GM18909 (cell line): ENCODE data around the gene COL11A1.
"Not testable (repeated sequence)": the region's sequence is repeated elsewhere in the genome, so short reads cannot be mapped to it uniquely, and the experiment has no call there.

Source experiments
- ATAC-seq: cut with Tn5 transposase; IDR thresholded peaks from one replicate; pipeline ENCODE4 v1.9.1; 2021; ENCODE audit warnings: mild to moderate bottlenecking; ENCODE audit not compliant: unreplicated experiment, poor library complexity

COL11A1 gene

DNA sequence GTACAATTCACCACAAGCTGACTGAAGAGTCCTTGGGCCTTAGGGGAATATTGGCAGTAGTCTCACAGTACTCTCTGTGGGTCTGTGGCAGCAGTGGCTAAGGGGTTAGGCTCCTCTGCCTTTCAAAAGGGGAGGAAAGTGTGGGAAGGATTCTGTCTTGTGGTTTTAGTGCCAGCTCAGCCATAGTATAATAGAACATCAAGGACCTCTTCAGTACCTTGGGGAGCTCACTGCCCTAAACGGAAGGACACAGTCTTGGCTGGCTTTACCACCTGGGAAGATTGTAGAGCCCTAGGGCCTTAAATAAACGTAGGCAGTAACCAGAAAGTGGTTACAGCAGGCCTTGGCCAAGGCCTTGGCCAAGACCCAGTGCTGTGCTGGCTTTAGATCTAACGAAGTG is 265.7 kb downstream of the COL11A1 start:
- ATAC-seq: no peak

DNA sequence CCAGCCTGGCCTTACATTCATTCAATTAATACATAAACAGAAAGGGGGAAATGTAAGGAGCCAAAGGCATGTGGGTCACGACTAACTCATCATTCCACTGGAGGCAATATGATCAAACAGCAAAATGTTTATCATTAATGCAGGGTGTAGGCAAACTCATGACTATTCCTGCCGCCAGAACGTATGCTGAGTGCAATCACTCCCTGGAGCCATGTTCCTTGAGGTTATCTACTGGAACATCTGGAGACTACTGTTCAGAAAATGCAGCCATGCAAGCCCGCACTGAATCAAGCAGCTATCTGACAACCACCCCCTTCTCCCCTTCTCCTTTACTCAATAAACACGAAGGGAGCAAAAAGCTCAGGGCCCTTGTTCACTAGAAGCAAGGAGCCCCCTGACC is 267.6 kb downstream of the COL11A1 start:
- ATAC-seq: no peak

DNA sequence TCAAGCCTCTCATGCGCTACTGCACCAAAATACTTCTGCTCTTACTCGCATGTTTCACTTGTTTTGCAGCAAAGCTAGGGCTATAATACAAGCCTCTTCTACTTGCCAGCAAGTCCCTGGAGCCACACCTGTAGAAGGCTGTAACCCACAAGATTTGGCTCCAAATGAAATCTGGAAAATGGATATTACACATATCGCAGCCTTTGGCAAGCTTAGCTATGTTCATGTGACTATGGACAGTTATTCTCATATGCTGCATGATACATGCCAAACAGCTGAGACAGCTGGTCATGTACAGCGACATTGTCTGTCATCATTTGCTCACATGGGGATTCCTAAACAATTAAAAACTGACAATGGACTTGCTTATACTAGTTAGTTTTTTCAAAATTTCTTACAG is 270.3 kb downstream of the COL11A1 start:
- no peak for ATAC-seq

DNA sequence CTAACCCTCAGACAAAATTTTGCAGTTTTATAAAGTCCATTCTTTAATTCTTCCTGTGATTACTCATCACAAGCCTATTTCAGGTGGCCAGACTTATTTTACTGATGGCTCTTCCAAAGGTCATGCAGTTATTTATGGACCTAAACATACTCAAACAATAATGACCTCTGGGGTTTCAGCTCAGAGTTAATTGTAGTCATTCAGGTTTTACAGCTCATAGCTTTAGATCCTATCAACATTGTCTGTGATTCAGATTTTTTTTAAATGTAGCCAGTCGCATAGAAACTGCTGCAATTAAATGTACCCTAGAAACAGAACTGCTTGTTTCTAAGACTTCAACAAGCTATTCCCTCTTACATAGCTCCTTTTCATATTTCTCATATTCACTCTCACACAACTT is 270.8 kb downstream of the COL11A1 start:
- ATAC-seq: no peak

DNA sequence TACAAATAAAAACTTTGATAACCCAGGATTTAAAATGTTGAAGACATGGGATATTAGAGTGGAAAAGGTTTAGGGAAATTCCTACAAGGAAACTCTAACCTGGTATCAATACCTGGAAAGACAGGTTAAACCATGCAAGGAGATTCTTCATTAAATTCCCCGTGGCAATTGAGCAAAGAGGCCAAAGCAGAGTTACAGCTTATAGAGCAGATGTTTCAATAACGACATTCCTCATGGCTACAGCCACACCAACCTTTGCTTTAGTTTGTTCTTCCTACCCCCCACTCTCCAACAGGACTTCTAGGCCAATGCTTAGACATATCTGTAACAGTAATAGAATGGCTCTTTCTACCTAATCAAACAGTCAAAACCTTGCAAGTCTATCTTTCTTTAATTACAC is 271.3 kb downstream of the COL11A1 start:
- ATAC-seq: no peak

DNA sequence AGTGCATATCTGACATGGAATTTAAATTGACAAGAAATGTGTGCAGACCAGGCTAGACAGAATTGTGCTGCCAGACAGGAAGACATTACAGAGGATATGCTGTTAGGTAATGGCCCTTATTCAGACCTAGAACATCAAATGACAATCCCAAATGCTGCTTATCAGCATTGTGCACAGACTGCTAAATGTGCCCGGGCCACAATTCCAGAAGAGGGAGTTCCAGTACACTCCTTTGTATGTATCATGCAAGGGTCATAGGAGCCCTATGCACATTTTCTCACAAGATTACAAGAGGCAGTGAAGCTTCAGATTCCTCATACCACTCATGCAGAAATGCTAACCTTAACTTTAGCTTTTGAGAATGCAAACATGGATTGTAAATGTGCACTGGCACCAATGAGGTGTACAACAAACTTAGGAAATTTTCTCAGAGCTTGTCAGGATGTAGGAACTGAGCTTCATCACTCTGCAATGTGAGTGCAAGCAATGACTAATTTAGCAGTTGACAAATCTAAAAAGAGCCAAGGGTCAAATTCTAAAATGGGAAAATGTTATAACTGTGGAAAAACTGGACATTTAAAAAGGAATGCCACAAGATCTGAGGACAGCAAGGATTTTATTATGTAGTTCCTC is 273.5 kb downstream of the COL11A1 start:
- ATAC-seq: no peak

DNA sequence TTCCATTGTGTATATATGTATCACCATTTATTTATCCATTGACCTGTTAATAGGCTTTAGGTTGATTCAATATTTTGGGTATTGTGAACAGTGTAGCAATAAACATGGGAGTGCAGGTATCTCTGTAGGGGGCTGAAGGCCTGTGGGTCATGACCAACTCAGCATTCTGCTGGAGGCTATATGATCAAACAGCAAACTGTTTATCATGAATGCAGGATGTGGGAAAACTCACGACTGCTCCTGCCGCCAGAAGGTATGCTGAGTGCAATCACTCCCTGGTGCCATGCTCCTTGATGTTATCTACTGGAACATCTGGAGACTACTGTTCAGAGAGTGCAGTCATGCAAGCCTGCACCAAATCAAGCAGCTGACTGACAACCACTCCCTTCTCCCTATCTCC is 275.2 kb downstream of the COL11A1 start:
- no peak for ATAC-seq

DNA sequence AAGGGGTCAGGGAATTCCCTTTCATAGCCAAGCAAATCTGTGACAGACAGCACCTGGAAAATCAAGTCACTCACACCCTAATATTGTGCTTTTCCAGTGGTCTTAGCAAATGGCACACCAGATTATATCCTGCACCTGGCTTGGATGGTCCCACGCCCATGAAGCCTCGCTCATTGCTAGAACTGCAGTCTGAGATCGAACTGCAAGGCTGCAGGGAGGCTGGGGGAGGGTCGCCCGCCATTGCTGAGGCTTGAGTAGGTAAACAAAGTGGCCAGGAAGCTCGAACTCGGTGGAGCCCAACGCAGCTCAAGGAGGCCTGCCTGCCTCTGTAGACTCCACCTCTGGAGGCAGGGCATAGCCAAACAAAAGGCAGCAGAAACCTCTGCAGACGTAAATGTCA is 281.6 kb downstream of the COL11A1 start:
- not testable (repeated sequence) for ATAC-seq
